Spleen (tissue), 7 donors: Measurements from ENCODE around the gene ZYG11A.
A peak's percentile ranks its signal among the peaks of the same experiment; 100 is the strongest.

ENCODE experiments used
- CTCF ChIP-seq, 11 experiments: fragments of 200-600 bp in 7 of 11; fragments of 450-650 bp in 4 of 11; sonication (generic) in 4 of 11; IDR thresholded peaks in 8 of 11; conservative IDR thresholded peaks in 3 of 11; 1 replicate in 7 of 11; 2 replicates in 4 of 11; pipeline versions ENCODE4 v1.4.0 to v1.8.0; 2016 to 2021; ENCODE audit warnings: antibody characterized with exemption in 11 of 11, inconsistent platforms in 4 of 11, mild to moderate bottlenecking in 1 of 11
- POLR2A ChIP-seq, 3 donors: fragments of 450-650 bp; IDR thresholded peaks; one replicate each; pipeline ENCODE4 v1.5.1; 2017; ENCODE audit warnings: antibody characterized with exemption in 3 of 3, mild to moderate bottlenecking in 1 of 3
- POLR2AphosphoS5 ChIP-seq, 3 donors: sonication (generic); formaldehyde crosslinking; IDR thresholded peaks; one replicate each; pipeline ENCODE4 v1.5.1; 2017; ENCODE audit warnings: antibody characterized with exemption in 3 of 3
- donor health status: DM: no; HTN: no; CAD: no; lungs with moderate emphysema.
- donor health status: DM: no; HTN: no; CAD: no.
- donor health status: DM: no; HTN: no; CAD: no.

GRCh38 chr1:52916241-52916975 is 73.8 kb downstream of the ZYG11A start:
- TF ChIP-seq CTCF (IDR thresholded peaks at IDR 0.05 in 8 of 11, conservative IDR thresholded peaks at IDR 0.05 in 3 of 11) (no peak), POLR2A (IDR thresholded peaks at IDR 0.05) (no peak), POLR2AphosphoS5 (IDR thresholded peaks at IDR 0.05) (peak in 1 of 3 donors; percentile 5)
